HEK293 (cell line): ENCODE measurements around the gene THBD.

ENCODE experiments used
- CTCF ChIA-PET: fragments of 350-600 bp; formaldehyde crosslinking; extraction: SDS; loops from one replicate; lab custom pipeline; 2021; ENCODE audit warnings: antibody characterized with exemption; lab: Yijun Ruan, JAX
- POLR2A ChIA-PET: fragments of 300-600 bp; formaldehyde crosslinking; extraction: SDS; loops from one replicate; lab custom pipeline; 2020; ENCODE audit warnings: antibody characterized with exemption, inconsistent platforms; lab: Yijun Ruan, JAX
- H3K27ac ChIP-seq: fragments of 200-500 bp; sonication (Bioruptor generic); 2 replicates; pipeline ENCODE4 v1.5.1; 2014; ENCODE audit warnings: low read depth, low read length, control low read depth, inconsistent platforms; ENCODE audit errors: extremely low read depth
- H3K36me3 ChIP-seq, 2 experiments: fragments of 200-500 bp in 1 of 2; sonication (Bioruptor generic) in 1 of 2; 1 replicate in 1 of 2; 2 replicates in 1 of 2; pipeline ENCODE4 v1.5.1; 2014 to 2017; ENCODE audit warnings: inconsistent platforms in 2 of 2, low read length in 2 of 2; ENCODE audit not compliant: control insufficient read depth in 2 of 2, insufficient read depth in 1 of 2
- H3K4me1 ChIP-seq: fragments of 200-500 bp; sonication (Bioruptor generic); 2 replicates; pipeline ENCODE4 v1.5.1; 2014; ENCODE audit warnings: mild to moderate bottlenecking, low read length, inconsistent platforms; ENCODE audit not compliant: control insufficient read depth, insufficient read depth
- H3K4me3 ChIP-seq: 2 replicates; pipeline ENCODE4 v1.5.1; 2011; ENCODE audit warnings: low read depth, mild to moderate bottlenecking, control low read depth, low read length, moderate library complexity
- H3K9me3 ChIP-seq: fragments of 200-500 bp; sonication (Bioruptor generic); 2 replicates; pipeline ENCODE4 v1.5.1; 2014; ENCODE audit warnings: low read depth, low read length, inconsistent platforms; ENCODE audit not compliant: control insufficient read depth, insufficient read depth
- ATF2 ChIP-seq: fragments of 450-650 bp; formaldehyde crosslinking; IDR thresholded peaks from 2 replicates; pipeline ENCODE4 v1.5.1; 2016; ENCODE audit warnings: missing biosample characterization, missing genetic modification characterization, low read depth
- SP3 ChIP-seq: fragments of 450-650 bp; formaldehyde crosslinking; IDR thresholded peaks from 2 replicates; pipeline ENCODE4 v1.5.1; 2016; ENCODE audit warnings: missing biosample characterization, missing genetic modification characterization
- TRIM28 ChIP-seq: IDR thresholded peaks from 2 replicates; pipeline ENCODE4 v1.6.1; 2011; ENCODE audit warnings: low read length, control low read depth, borderline replicate concordance
- TSHZ1 ChIP-seq: fragments of 450-650 bp; formaldehyde crosslinking; IDR thresholded peaks from 2 replicates; pipeline ENCODE4 v1.5.1; 2016; ENCODE audit warnings: missing biosample characterization, missing genetic modification characterization, borderline replicate concordance
- WT1 ChIP-seq: fragments of 450-650 bp; formaldehyde crosslinking; IDR thresholded peaks from 2 replicates; pipeline ENCODE4 v1.5.1; 2016; ENCODE audit warnings: missing biosample characterization, missing genetic modification characterization
- ZBTB1 ChIP-seq: fragments of 450-650 bp; formaldehyde crosslinking; IDR thresholded peaks from 2 replicates; pipeline ENCODE4 v1.5.1; 2016; ENCODE audit warnings: missing biosample characterization, missing genetic modification characterization
- ZNF155 ChIP-seq: fragments of 450-650 bp; formaldehyde crosslinking; IDR thresholded peaks from 2 replicates; pipeline ENCODE4 v1.5.1; 2016; ENCODE audit warnings: missing biosample characterization, missing genetic modification characterization
- ZNF223 ChIP-seq: fragments of 450-650 bp; formaldehyde crosslinking; IDR thresholded peaks from 2 replicates; pipeline ENCODE4 v1.5.1; 2016; ENCODE audit warnings: missing biosample characterization, missing genetic modification characterization
- ZNF37A ChIP-seq: fragments of 450-650 bp; IDR thresholded peaks from 2 replicates; pipeline ENCODE4 v1.5.1; 2018; ENCODE audit warnings: missing biosample characterization, missing genetic modification characterization
- ZNF404 ChIP-seq: fragments of 450-650 bp; formaldehyde crosslinking; IDR thresholded peaks from 2 replicates; pipeline ENCODE4 v1.5.1; 2017; ENCODE audit warnings: missing biosample characterization, missing genetic modification characterization
- ZNF449 ChIP-seq: fragments of 450-650 bp; formaldehyde crosslinking; IDR thresholded peaks from 2 replicates; pipeline ENCODE4 v1.5.1; 2017; ENCODE audit warnings: missing biosample characterization, mild to moderate bottlenecking, missing genetic modification characterization, moderate library complexity
- ZNF529 ChIP-seq: fragments of 450-650 bp; formaldehyde crosslinking; IDR thresholded peaks from 2 replicates; pipeline ENCODE4 v1.5.1; 2017; ENCODE audit warnings: missing genetic modification characterization, missing biosample characterization; ENCODE audit not compliant: insufficient replicate concordance
- ZNF664 ChIP-seq: fragments of 450-650 bp; formaldehyde crosslinking; IDR thresholded peaks from 2 replicates; pipeline ENCODE4 v1.5.1; 2016; ENCODE audit warnings: missing biosample characterization, missing genetic modification characterization
- ZNF776 ChIP-seq: fragments of 450-650 bp; formaldehyde crosslinking; IDR thresholded peaks from 2 replicates; pipeline ENCODE4 v1.5.0; 2017; ENCODE audit warnings: missing biosample characterization, missing genetic modification characterization, borderline replicate concordance
- TF ChIP-seq, protein P1 (sequence below): fragments of 450-650 bp; formaldehyde crosslinking; IDR thresholded peaks from 2 replicates; pipeline ENCODE4 v1.5.1; 2016; ENCODE audit warnings: missing biosample characterization, missing genetic modification characterization

The THBD gene

GRCh38 chr20:23091721-23092383, 42.4 kb upstream of the THBD start:
- no peaks in the 10 kb centered on the region for H3K9me3 ChIP-seq
- POLR2A ChIA-PET: no interaction called here

DNA sequence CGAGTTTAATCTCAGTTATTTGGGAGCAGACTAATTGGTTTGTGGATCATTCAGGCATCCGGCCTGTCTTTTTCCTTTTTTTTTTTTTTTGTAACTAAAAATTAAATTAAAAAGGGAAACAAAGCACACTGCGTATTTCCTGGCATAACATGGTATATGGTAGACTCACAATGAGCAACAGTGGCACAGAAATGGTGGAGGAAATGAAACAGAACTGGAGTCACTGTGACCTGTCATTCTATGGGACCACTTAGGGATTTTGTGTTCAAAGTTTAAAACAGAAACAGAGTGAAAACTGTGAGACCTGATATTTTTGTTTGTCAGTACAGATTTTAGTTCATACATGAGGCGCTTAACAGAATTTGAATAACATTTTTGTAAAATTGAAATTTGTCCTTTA, 41.4 kb upstream of the THBD start:
- no peak overlapping the region for H3K4me3 ChIP-seq
- no peaks in the 10 kb centered on the region for H3K9me3 ChIP-seq
- POLR2A ChIA-PET: no interaction called here
- no peaks in the 10 kb centered on the region for H3K36me3 ChIP-seq
- no peak overlapping the region for H3K27ac ChIP-seq
- no peak for TF ChIP-seq ZNF404 (tag by site-specific recombination)
- no peak for TF ChIP-seq ZNF664 (tag by site-specific recombination)
- TF ChIP-seq, protein P1, sequence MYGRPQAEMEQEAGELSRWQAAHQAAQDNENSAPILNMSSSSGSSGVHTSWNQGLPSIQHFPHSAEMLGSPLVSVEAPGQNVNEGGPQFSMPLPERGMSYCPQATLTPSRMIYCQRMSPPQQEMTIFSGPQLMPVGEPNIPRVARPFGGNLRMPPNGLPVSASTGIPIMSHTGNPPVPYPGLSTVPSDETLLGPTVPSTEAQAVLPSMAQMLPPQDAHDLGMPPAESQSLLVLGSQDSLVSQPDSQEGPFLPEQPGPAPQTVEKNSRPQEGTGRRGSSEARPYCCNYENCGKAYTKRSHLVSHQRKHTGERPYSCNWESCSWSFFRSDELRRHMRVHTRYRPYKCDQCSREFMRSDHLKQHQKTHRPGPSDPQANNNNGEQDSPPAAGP: no peak
- no peak for TF ChIP-seq TSHZ1 (tag by site-specific recombination)
- no peak for TF ChIP-seq TRIM28
- no peak for TF ChIP-seq SP3 (tag by site-specific recombination)
- no peak for TF ChIP-seq ZNF223
- peaks cover 7% of the 10 kb centered on the region; the same call in 1 of the 2 replicates for H3K4me1 ChIP-seq
- CTCF ChIA-PET: interaction anchor here (0.7 kb wide), 1 partner anchor 12 kb away, joined by 6 read pairs; no protein-coding TSS in a partner anchor

More at GRCh38 chr20:23091721-23092383, 42.4 kb upstream of the THBD start:
- TF ChIP-seq ZNF37A (tag by site-specific recombination): no peak
- no peak for TF ChIP-seq ZNF155 (tag by site-specific recombination)
- TF ChIP-seq ZNF529 (tag by site-specific recombination): no peak
- TF ChIP-seq ZBTB1 (tag by site-specific recombination): no peak
- TF ChIP-seq ZNF776 (tag by site-specific recombination): no peak
- no peak for TF ChIP-seq ATF2 (tag by site-specific recombination)
- no peak for TF ChIP-seq ZNF449 (tag by site-specific recombination)
- TF ChIP-seq WT1 (tag by site-specific recombination): no peak
- Histone ChIP-seq H3K4me1 (peaks cover 7% of the 10 kb centered on the region; the same call in 1 of the 2 replicates), H3K27ac (no peak overlapping the region), H3K4me3 (no peak overlapping the region), H3K36me3 (no peaks in the 10 kb centered on the region)
- CTCF ChIA-PET: interaction anchor here (0.7 kb wide), 1 partner anchor 357 kb away, joined by 4 read pairs; no protein-coding TSS in a partner anchor
